HEK293 (cell line): ENCODE measurements around the gene MAP3K14.

Experiments used
- CTCF ChIA-PET: fragments of 350-600 bp; formaldehyde crosslinking; extraction: SDS; loops from one replicate; lab custom pipeline; 2021; ENCODE audit warnings: antibody characterized with exemption; lab: Yijun Ruan, JAX
- POLR2A ChIA-PET: fragments of 300-600 bp; formaldehyde crosslinking; extraction: SDS; loops from one replicate; lab custom pipeline; 2020; ENCODE audit warnings: antibody characterized with exemption, inconsistent platforms; lab: Yijun Ruan, JAX
- H3K27ac ChIP-seq: fragments of 200-500 bp; sonication (Bioruptor generic); 2 replicates; pipeline ENCODE4 v1.5.1; 2014; ENCODE audit warnings: low read depth, low read length, control low read depth, inconsistent platforms; ENCODE audit errors: extremely low read depth
- H3K36me3 ChIP-seq, 2 experiments: fragments of 200-500 bp in 1 of 2; sonication (Bioruptor generic) in 1 of 2; 1 replicate in 1 of 2; 2 replicates in 1 of 2; pipeline ENCODE4 v1.5.1; 2014 to 2017; ENCODE audit warnings: inconsistent platforms in 2 of 2, low read length in 2 of 2; ENCODE audit not compliant: control insufficient read depth in 2 of 2, insufficient read depth in 1 of 2
- H3K4me1 ChIP-seq: fragments of 200-500 bp; sonication (Bioruptor generic); 2 replicates; pipeline ENCODE4 v1.5.1; 2014; ENCODE audit warnings: mild to moderate bottlenecking, low read length, inconsistent platforms; ENCODE audit not compliant: control insufficient read depth, insufficient read depth
- H3K4me3 ChIP-seq: 2 replicates; pipeline ENCODE4 v1.5.1; 2011; ENCODE audit warnings: low read depth, mild to moderate bottlenecking, control low read depth, low read length, moderate library complexity
- H3K9me3 ChIP-seq: fragments of 200-500 bp; sonication (Bioruptor generic); 2 replicates; pipeline ENCODE4 v1.5.1; 2014; ENCODE audit warnings: low read depth, low read length, inconsistent platforms; ENCODE audit not compliant: control insufficient read depth, insufficient read depth
- MEIS1 ChIP-seq: sonication (generic); formaldehyde crosslinking; IDR thresholded peaks from 2 replicates; pipeline ENCODE4 v1.8.1; 2022; ENCODE audit warnings: missing genetic modification reagents, mild to moderate bottlenecking, borderline replicate concordance
- SALL2 ChIP-seq: fragments of 450-650 bp; formaldehyde crosslinking; IDR thresholded peaks from 2 replicates; pipeline ENCODE4 v1.5.0; 2017; ENCODE audit warnings: missing biosample characterization, mild to moderate bottlenecking, missing genetic modification characterization, borderline replicate concordance
- TRIM28 ChIP-seq: IDR thresholded peaks from 2 replicates; pipeline ENCODE4 v1.6.1; 2011; ENCODE audit warnings: low read length, control low read depth, borderline replicate concordance
- YY2 ChIP-seq: fragments of 450-650 bp; formaldehyde crosslinking; IDR thresholded peaks from 2 replicates; pipeline ENCODE4 v1.5.1; 2016; ENCODE audit warnings: missing biosample characterization, missing genetic modification characterization
- ZBTB26 ChIP-seq: fragments of 450-650 bp; formaldehyde crosslinking; optimal IDR thresholded peaks from 2 replicates; pipeline ENCODE3; 2016; ENCODE audit warnings: missing biosample characterization, mild to moderate bottlenecking, missing genetic modification characterization
- ZNF169 ChIP-seq: fragments of 450-650 bp; formaldehyde crosslinking; IDR thresholded peaks from 2 replicates; pipeline ENCODE4 v1.5.1; 2016; ENCODE audit warnings: missing biosample characterization, missing genetic modification characterization
- ZNF175 ChIP-seq: fragments of 450-650 bp; formaldehyde crosslinking; IDR thresholded peaks from 2 replicates; pipeline ENCODE4 v1.5.1; 2016; ENCODE audit warnings: missing biosample characterization, missing genetic modification characterization
- ZNF19 ChIP-seq: fragments of 450-650 bp; formaldehyde crosslinking; IDR thresholded peaks from 2 replicates; pipeline ENCODE4; 2016; ENCODE audit warnings: missing biosample characterization, missing genetic modification characterization, low read depth
- ZNF202 ChIP-seq: fragments of 450-650 bp; formaldehyde crosslinking; IDR thresholded peaks from 2 replicates; pipeline ENCODE4 v1.5.1; 2016; ENCODE audit warnings: missing biosample characterization, missing genetic modification characterization, borderline replicate concordance
- ZNF239 ChIP-seq: fragments of 450-650 bp; formaldehyde crosslinking; IDR thresholded peaks from 2 replicates; pipeline ENCODE4 v1.5.1; 2016; ENCODE audit warnings: missing biosample characterization, missing genetic modification characterization
- ZNF26 ChIP-seq: fragments of 450-650 bp; formaldehyde crosslinking; IDR thresholded peaks from 2 replicates; pipeline ENCODE4 v1.5.1; 2016; ENCODE audit warnings: missing biosample characterization, missing genetic modification characterization
- ZNF324 ChIP-seq: fragments of 450-650 bp; formaldehyde crosslinking; IDR thresholded peaks from 2 replicates; pipeline ENCODE4 v1.5.1; 2016; ENCODE audit warnings: missing biosample characterization, missing genetic modification characterization
- ZNF335 ChIP-seq: fragments of 450-650 bp; formaldehyde crosslinking; conservative IDR thresholded peaks from 2 replicates; pipeline ENCODE4 v1.5.1; 2016; ENCODE audit warnings: missing biosample characterization, missing genetic modification characterization
- ZNF341 ChIP-seq: fragments of 450-650 bp; formaldehyde crosslinking; IDR thresholded peaks from 2 replicates; pipeline ENCODE4; 2016; ENCODE audit warnings: low read depth, missing biosample characterization, missing genetic modification characterization
- ZNF544 ChIP-seq: fragments of 450-650 bp; formaldehyde crosslinking; IDR thresholded peaks from 2 replicates; pipeline ENCODE4 v1.5.0; 2017; ENCODE audit warnings: missing biosample characterization, missing genetic modification characterization
- ZNF571 ChIP-seq: fragments of 450-650 bp; formaldehyde crosslinking; IDR thresholded peaks from 2 replicates; pipeline ENCODE4 v1.5.0; 2017; ENCODE audit warnings: missing biosample characterization, missing genetic modification characterization
- ZNF610 ChIP-seq: fragments of 450-650 bp; formaldehyde crosslinking; IDR thresholded peaks from 2 replicates; pipeline ENCODE4 v1.5.1; 2016; ENCODE audit warnings: missing biosample characterization, missing genetic modification characterization, borderline replicate concordance
- ZNF768 ChIP-seq: fragments of 450-650 bp; formaldehyde crosslinking; IDR thresholded peaks from 2 replicates; pipeline ENCODE4 v1.5.1; 2018; ENCODE audit warnings: missing biosample characterization, mild to moderate bottlenecking, missing genetic modification characterization
- ZSCAN4 ChIP-seq: fragments of 450-650 bp; formaldehyde crosslinking; IDR thresholded peaks from 2 replicates; pipeline ENCODE4 v1.5.1; 2017; ENCODE audit warnings: missing biosample characterization, missing genetic modification characterization
- ZXDB ChIP-seq: fragments of 450-650 bp; formaldehyde crosslinking; IDR thresholded peaks from 2 replicates; pipeline ENCODE4 v1.5.1; 2016; ENCODE audit warnings: missing biosample characterization, missing genetic modification characterization

The MAP3K14 gene

GRCh38 chr17:45364531-45365390, 47.9 kb upstream of the MAP3K14 start:
- POLR2A ChIA-PET = interaction anchor here (1.6 kb wide), 1 partner anchor 47 kb away, joined by 4 read pairs; the partner anchor contains the start of gene MAP3K14
- CTCF ChIA-PET = interaction anchor here (0.5 to 1.3 kb wide), 4 partner anchors 20 to 87 kb away, joined by 3 to 5 read pairs (median 4); no protein-coding TSS in a partner anchor
- Histone ChIP-seq H3K9me3 (no peaks in the 10 kb centered on the region), H3K36me3 (no peaks in the 10 kb centered on the region), H3K27ac (no peak overlapping the region), H3K4me3 (no peak overlapping the region), H3K4me1 (no peaks in the 10 kb centered on the region)
- TF ChIP-seq ZNF768 (tag by site-specific recombination) (no peak), ZNF341 (tag by site-specific recombination) (peak; percentile 71), MEIS1 (CRISPR knock-in tag) (no peak)

GRCh38 chr17:45363498-45363897, 46.7 kb upstream of the MAP3K14 start:
- Histone ChIP-seq H3K4me3 (no peak overlapping the region), H3K4me1 (no peaks in the 10 kb centered on the region), H3K27ac (no peak overlapping the region)
- TF ChIP-seq ZXDB (tag by site-specific recombination) (no peak), ZNF341 (tag by site-specific recombination) (no peak), ZNF335 (tag by site-specific recombination) (no peak)
- TF ChIP-seq, all 188 proteins: peak for 0
- H3K9me3 ChIP-seq = no peaks in the 10 kb centered on the region
- ChIA-PET POLR2A (no interaction called here), CTCF (interaction anchor here (1.0 to 2.0 kb wide), 2 partner anchors 61 to 85 kb away, joined by 4 to 7 read pairs; no protein-coding TSS in a partner anchor)
- H3K36me3 ChIP-seq = no peaks in the 10 kb centered on the region

- ChIA-PET CTCF (interaction anchor here (0.7 to 2.0 kb wide), 2 partner anchors 84 to 1364 kb away, joined by 3 to 7 read pairs; no protein-coding TSS in a partner anchor), POLR2A (interaction anchor here (1.7 kb wide), 1 partner anchor 20 kb away, joined by 3 read pairs; no protein-coding TSS in a partner anchor)
- no peaks in the 10 kb centered on the region for H3K36me3 ChIP-seq
- no peak overlapping the region for H3K4me3 ChIP-seq
- H3K9me3 ChIP-seq = no peaks in the 10 kb centered on the region
- no peak overlapping the region for H3K27ac ChIP-seq
- no peaks in the 10 kb centered on the region for H3K4me1 ChIP-seq
- TF ChIP-seq ZNF544 = no peak
- no peak for TF ChIP-seq ZNF202 (tag by site-specific recombination)
- no peak for TF ChIP-seq ZBTB26 (tag by site-specific recombination)
- TF ChIP-seq SALL2 (tag by site-specific recombination) = no peak
- no peak for TF ChIP-seq ZNF571 (tag by site-specific recombination)
- TF ChIP-seq ZNF19 (tag by site-specific recombination) = no peak
- no peak for TF ChIP-seq TRIM28
- no peak for TF ChIP-seq YY2 (tag by site-specific recombination)
- no peak for TF ChIP-seq ZNF169 (tag by site-specific recombination)
- no peak for TF ChIP-seq ZNF324 (tag by site-specific recombination)
- TF ChIP-seq ZSCAN4 (tag by site-specific recombination) = no peak
- no peak for TF ChIP-seq ZNF26 (tag by site-specific recombination)
- no peak for TF ChIP-seq ZNF239 (tag by site-specific recombination)
- no peak for TF ChIP-seq ZNF610
- TF ChIP-seq ZNF175 (tag by site-specific recombination) = no peak
Observed at GRCh38 chr17:45361976-45362375, 45.2 kb upstream of the MAP3K14 start.
